SK-N-SH treated with all-trans-retinoic acid at 6 μM for 48 hours (cell line): ENCODE results near the gene RASIP1.

ENCODE experiments used
- ATAC-seq: fragments of 200-7000 bp; cut with Tn5 transposase; 3 replicates; pipeline ENCODE4 v1.9.1; 2020; ENCODE audit warnings: mild to moderate bottlenecking, moderate library complexity
- CSDC2 ChIP-seq: fragments of 250-450 bp; sonication (Bioruptor Pico); IDR thresholded peaks from 2 replicates; pipeline ENCODE4 v1.5.0; 2020; ENCODE audit warnings: mild to moderate bottlenecking, moderate library complexity
- CSRNP3 ChIP-seq: fragments of 250-450 bp; sonication (Bioruptor Pico); IDR thresholded peaks from 2 replicates; pipeline ENCODE4 v1.5.1; 2021; ENCODE audit warnings: mild to moderate bottlenecking, moderate library complexity
- GLIS3 ChIP-seq: fragments of 250-450 bp; sonication (Bioruptor Pico); IDR thresholded peaks from 2 replicates; pipeline ENCODE4 v1.5.0; 2020; ENCODE audit warnings: mild to moderate bottlenecking, moderate library complexity
- ISL1 ChIP-seq: fragments of 250-450 bp; sonication (Bioruptor Pico); IDR thresholded peaks from 2 replicates; pipeline ENCODE4 v2.1.2; 2022; ENCODE audit warnings: mild to moderate bottlenecking, moderate library complexity
- OSR1 ChIP-seq: fragments of 250-450 bp; sonication (Bioruptor Pico); IDR thresholded peaks from 2 replicates; pipeline ENCODE4 v1.8.0; 2022; ENCODE audit warnings: moderate library complexity, mild to moderate bottlenecking, inconsistent platforms
- PPARA ChIP-seq: fragments of 250-450 bp; sonication (Bioruptor Pico); IDR thresholded peaks from 2 replicates; pipeline ENCODE4 v1.5.0; 2020; ENCODE audit warnings: mild to moderate bottlenecking, borderline replicate concordance
- RARB ChIP-seq: fragments of 250-450 bp; sonication (Bioruptor Pico); IDR thresholded peaks from 2 replicates; pipeline ENCODE4 v1.8.0; 2021; ENCODE audit warnings: mild to moderate bottlenecking, moderate library complexity
- SNAI2 ChIP-seq: fragments of 250-450 bp; sonication (Bioruptor Pico); IDR thresholded peaks from 2 replicates; pipeline ENCODE4 v1.5.0; 2020; ENCODE audit warnings: mild to moderate bottlenecking, moderate library complexity
- TCF4 ChIP-seq: fragments of 250-450 bp; sonication (Bioruptor Pico); IDR thresholded peaks from 2 replicates; pipeline ENCODE4 v1.8.0; 2021; ENCODE audit warnings: mild to moderate bottlenecking, moderate library complexity, borderline replicate concordance
- ZFP3 ChIP-seq: fragments of 250-450 bp; sonication (Bioruptor Pico); IDR thresholded peaks from 2 replicates; pipeline ENCODE4 v1.5.0; 2020; ENCODE audit warnings: mild to moderate bottlenecking, moderate library complexity
- ZFP30 ChIP-seq: fragments of 450-650 bp; formaldehyde crosslinking; IDR thresholded peaks from 2 replicates; pipeline ENCODE4 v1.5.0; 2022; ENCODE audit warnings: mild to moderate bottlenecking, moderate library complexity
- ZNF565 ChIP-seq: fragments of 450-650 bp; formaldehyde crosslinking; conservative IDR thresholded peaks from 2 replicates; pipeline ENCODE4 v1.5.0; 2020; ENCODE audit warnings: low read depth, mild to moderate bottlenecking, moderate library complexity
- ZNF70 ChIP-seq: fragments of 450-650 bp; formaldehyde crosslinking; IDR thresholded peaks from 2 replicates; pipeline ENCODE4 v1.5.0; 2020; ENCODE audit warnings: mild to moderate bottlenecking, moderate library complexity
- ZNF8 ChIP-seq: fragments of 450-650 bp; formaldehyde crosslinking; IDR thresholded peaks from 2 replicates; pipeline ENCODE4 v1.5.0; 2020; ENCODE audit warnings: mild to moderate bottlenecking, moderate library complexity
- TF ChIP-seq, protein P1 (sequence below): fragments of 250-450 bp; sonication (Bioruptor Pico); IDR thresholded peaks from 2 replicates; pipeline ENCODE4 v1.8.0; 2021; ENCODE audit warnings: low read depth, mild to moderate bottlenecking, moderate library complexity, borderline replicate concordance
- TF ChIP-seq, protein P2 (sequence below): fragments of 250-450 bp; sonication (Bioruptor Pico); IDR thresholded peaks from 2 replicates; pipeline ENCODE4 v1.8.0; 2020; ENCODE audit warnings: mild to moderate bottlenecking, moderate library complexity, borderline replicate concordance
- TF ChIP-seq, protein P3 (sequence below): fragments of 250-450 bp; sonication (Bioruptor Pico); IDR thresholded peaks from 2 replicates; pipeline ENCODE4 v1.5.0; 2020; ENCODE audit warnings: mild to moderate bottlenecking, moderate library complexity
- TF ChIP-seq, protein P4 (sequence below): fragments of 250-450 bp; sonication (Bioruptor Pico); IDR thresholded peaks from 2 replicates; pipeline ENCODE4 v1.5.1; 2020; ENCODE audit warnings: low read depth, mild to moderate bottlenecking, moderate library complexity

RASIP1 gene

DNA sequence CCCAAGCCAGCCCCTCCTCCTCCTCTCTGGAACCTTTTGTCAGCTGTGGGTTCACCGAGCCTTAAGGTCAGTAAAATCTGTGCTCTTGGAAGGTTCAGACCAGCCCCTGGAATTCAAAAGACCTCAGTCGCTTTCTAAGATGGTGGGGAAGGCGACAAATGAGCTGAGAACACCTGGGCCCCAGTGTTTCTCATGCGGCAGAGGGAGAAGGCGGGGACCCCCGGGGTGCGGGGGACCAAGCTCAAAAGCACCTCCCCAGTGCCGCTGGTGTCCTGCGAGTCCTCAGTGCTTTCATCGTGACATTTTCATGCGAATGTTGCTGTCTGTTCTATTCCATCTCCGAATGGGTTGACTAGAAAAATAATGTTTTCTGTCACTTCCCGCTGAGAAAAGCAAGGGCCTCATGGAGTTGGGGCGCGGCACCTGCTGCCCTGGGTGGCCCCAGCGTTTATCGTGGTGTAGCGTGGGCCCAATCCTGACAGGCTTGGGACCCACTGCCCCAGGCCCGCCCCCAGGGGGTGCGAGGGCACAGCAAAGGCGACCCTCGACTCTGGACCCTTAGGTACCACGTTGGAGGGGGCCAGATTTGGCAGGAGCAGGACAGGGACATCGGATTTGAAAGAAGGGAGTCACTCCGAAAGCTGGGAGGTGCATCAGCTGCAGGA is 66.8 kb downstream of the RASIP1 start:
- no peak for TF ChIP-seq ZFP3 (CRISPR knock-in tag)
- no peak for TF ChIP-seq ISL1 (CRISPR knock-in tag)
- no peak for TF ChIP-seq SNAI2 (CRISPR knock-in tag)
- TF ChIP-seq ZNF8 (CRISPR knock-in tag) = no peak
- no peak for TF ChIP-seq ZFP30 (CRISPR knock-in tag)
- no peak for TF ChIP-seq RARB (CRISPR knock-in tag)
- TF ChIP-seq PPARA (CRISPR knock-in tag) = no peak
- no peak for TF ChIP-seq GLIS3
- TF ChIP-seq, protein P1, sequence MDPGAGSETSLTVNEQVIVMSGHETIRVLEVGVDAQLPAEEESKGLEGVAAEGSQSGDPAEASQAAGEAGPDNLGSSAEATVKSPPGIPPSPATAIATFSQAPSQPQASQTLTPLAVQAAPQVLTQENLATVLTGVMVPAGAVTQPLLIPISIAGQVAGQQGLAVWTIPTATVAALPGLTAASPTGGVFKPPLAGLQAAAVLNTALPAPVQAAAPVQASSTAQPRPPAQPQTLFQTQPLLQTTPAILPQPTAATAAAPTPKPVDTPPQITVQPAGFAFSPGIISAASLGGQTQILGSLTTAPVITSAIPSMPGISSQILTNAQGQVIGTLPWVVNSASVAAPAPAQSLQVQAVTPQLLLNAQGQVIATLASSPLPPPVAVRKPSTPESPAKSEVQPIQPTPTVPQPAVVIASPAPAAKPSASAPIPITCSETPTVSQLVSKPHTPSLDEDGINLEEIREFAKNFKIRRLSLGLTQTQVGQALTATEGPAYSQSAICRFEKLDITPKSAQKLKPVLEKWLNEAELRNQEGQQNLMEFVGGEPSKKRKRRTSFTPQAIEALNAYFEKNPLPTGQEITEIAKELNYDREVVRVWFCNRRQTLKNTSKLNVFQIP (CRISPR knock-in tag) = no peak
- TF ChIP-seq, protein P2, sequence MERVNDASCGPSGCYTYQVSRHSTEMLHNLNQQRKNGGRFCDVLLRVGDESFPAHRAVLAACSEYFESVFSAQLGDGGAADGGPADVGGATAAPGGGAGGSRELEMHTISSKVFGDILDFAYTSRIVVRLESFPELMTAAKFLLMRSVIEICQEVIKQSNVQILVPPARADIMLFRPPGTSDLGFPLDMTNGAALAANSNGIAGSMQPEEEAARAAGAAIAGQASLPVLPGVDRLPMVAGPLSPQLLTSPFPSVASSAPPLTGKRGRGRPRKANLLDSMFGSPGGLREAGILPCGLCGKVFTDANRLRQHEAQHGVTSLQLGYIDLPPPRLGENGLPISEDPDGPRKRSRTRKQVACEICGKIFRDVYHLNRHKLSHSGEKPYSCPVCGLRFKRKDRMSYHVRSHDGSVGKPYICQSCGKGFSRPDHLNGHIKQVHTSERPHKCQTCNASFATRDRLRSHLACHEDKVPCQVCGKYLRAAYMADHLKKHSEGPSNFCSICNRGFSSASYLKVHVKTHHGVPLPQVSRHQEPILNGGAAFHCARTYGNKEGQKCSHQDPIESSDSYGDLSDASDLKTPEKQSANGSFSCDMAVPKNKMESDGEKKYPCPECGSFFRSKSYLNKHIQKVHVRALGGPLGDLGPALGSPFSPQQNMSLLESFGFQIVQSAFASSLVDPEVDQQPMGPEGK = no peak
- TF ChIP-seq CSDC2 (CRISPR knock-in tag) = no peak
- no peak for TF ChIP-seq TCF4 (CRISPR knock-in tag)
- TF ChIP-seq OSR1 (CRISPR knock-in tag) = no peak
- TF ChIP-seq CSRNP3 = no peak
- TF ChIP-seq, protein P3, sequence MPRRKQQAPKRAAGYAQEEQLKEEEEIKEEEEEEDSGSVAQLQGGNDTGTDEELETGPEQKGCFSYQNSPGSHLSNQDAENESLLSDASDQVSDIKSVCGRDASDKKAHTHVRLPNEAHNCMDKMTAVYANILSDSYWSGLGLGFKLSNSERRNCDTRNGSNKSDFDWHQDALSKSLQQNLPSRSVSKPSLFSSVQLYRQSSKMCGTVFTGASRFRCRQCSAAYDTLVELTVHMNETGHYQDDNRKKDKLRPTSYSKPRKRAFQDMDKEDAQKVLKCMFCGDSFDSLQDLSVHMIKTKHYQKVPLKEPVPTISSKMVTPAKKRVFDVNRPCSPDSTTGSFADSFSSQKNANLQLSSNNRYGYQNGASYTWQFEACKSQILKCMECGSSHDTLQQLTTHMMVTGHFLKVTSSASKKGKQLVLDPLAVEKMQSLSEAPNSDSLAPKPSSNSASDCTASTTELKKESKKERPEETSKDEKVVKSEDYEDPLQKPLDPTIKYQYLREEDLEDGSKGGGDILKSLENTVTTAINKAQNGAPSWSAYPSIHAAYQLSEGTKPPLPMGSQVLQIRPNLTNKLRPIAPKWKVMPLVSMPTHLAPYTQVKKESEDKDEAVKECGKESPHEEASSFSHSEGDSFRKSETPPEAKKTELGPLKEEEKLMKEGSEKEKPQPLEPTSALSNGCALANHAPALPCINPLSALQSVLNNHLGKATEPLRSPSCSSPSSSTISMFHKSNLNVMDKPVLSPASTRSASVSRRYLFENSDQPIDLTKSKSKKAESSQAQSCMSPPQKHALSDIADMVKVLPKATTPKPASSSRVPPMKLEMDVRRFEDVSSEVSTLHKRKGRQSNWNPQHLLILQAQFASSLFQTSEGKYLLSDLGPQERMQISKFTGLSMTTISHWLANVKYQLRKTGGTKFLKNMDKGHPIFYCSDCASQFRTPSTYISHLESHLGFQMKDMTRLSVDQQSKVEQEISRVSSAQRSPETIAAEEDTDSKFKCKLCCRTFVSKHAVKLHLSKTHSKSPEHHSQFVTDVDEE (CRISPR knock-in tag) = no peak
- no peak for TF ChIP-seq ZNF565 (CRISPR knock-in tag)
- no peak for ATAC-seq

DNA sequence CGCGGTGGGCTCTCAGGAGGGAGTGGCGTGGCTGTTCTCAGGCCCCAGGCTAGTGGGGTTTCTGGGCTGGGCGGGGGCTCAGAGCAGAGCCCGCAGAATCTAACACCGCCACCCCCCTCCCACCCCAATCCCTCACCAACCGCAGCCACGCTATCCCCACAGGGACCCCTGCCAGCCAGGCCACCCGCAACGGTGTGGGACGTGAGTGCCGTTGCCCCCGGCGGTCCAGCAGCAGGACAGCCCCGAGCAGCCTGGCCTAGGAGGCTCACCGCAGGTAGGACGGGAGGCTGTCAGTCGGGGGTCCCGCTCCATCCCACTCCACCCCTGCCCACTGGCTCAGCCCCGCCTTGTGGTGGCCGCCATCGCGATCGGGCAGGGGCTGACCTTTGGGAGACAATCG is 67.4 kb downstream of the RASIP1 start, which contains the start of gene NTN5:
Gene NTN5 (minus strand): TSS at position 24 of the 400 bp plus-strand sequence. CDS start 2,031 bp downstream, outside the sequence.
- TF ChIP-seq, protein P3 (CRISPR knock-in tag) = no peak
- TF ChIP-seq GLIS3 (no peak), SNAI2 (CRISPR knock-in tag) (no peak), OSR1 (CRISPR knock-in tag) (no peak), ZNF70 (CRISPR knock-in tag) (no peak), ISL1 (CRISPR knock-in tag) (no peak), CSRNP3 (no peak)
- TF ChIP-seq, protein P4, sequence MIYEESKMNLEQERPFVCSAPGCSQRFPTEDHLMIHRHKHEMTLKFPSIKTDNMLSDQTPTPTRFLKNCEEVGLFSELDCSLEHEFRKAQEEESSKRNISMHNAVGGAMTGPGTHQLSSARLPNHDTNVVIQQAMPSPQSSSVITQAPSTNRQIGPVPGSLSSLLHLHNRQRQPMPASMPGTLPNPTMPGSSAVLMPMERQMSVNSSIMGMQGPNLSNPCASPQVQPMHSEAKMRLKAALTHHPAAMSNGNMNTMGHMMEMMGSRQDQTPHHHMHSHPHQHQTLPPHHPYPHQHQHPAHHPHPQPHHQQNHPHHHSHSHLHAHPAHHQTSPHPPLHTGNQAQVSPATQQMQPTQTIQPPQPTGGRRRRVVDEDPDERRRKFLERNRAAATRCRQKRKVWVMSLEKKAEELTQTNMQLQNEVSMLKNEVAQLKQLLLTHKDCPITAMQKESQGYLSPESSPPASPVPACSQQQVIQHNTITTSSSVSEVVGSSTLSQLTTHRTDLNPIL (CRISPR knock-in tag) = no peak

More for the DNA sequence above, 67.4 kb downstream of the RASIP1 start, which contains the start of gene NTN5:
- no peak for ATAC-seq
